ENCODE results near the gene TM2D3. TPM values are rescaled to one million over a fixed set of nuclear protein-coding genes. Genes with fewer than 3 reads are reported as not detected.

The TM2D3 gene
- total RNA-seq, 1 experiment from 2014 or later = 23.1 TPM

DNA sequence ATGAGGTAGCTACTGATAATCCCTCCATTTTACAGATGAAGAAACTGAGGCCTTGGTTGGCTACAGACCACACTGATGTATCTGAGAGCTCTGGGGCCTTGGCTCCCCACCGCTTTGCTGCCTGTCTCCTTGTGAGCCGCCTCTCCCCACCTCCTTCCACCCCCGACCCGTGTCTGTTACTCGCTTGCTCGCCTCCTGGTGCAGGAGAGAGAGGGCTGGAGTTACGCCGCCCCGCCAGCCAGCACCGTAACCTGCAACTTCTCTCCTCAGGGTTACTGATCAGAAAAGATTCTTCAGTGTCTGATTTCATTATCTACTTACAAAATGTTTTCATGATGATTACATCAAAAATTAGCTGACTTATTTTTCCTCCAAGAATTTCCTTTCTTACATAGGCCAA lies 34.1 kb downstream of the TM2D3 start:
- DNase-seq (ENCODE audit: low spot score) (no peak), ATAC-seq (no peak)
- H3K27ac Mint-ChIP-seq = no peak overlapping the region
- TF ChIP-seq ZNF671 (CRISPR knock-in tag; IDR thresholded peaks at IDR 0.05) (no peak), ZNF232 (CRISPR knock-in tag; IDR thresholded peaks at IDR 0.05) (no peak), ZBTB21 (CRISPR knock-in tag; IDR thresholded peaks at IDR 0.05; ENCODE audit: borderline replicate concordance) (no peak), CBFB (CRISPR knock-in tag; IDR thresholded peaks at IDR 0.05; ENCODE audit: low read depth) (no peak), RELA (CRISPR knock-in tag; IDR thresholded peaks at IDR 0.05; ENCODE audit: borderline replicate concordance) (no peak), SMAD3 (CRISPR knock-in tag; IDR thresholded peaks at IDR 0.05; ENCODE audit: borderline replicate concordance) (no peak), NR3C1 (CRISPR knock-in tag; conservative IDR thresholded peaks at IDR 0.05; ENCODE audit: low read depth) (no peak), TEAD1 (CRISPR knock-in tag; IDR thresholded peaks at IDR 0.05) (no peak), ZNF138 (CRISPR knock-in tag; conservative IDR thresholded peaks at IDR 0.05) (no peak), NR2C2 (CRISPR knock-in tag; IDR thresholded peaks at IDR 0.05) (no peak), RORB (CRISPR knock-in tag; IDR thresholded peaks at IDR 0.05) (no peak)
- TF ChIP-seq, protein P1, sequence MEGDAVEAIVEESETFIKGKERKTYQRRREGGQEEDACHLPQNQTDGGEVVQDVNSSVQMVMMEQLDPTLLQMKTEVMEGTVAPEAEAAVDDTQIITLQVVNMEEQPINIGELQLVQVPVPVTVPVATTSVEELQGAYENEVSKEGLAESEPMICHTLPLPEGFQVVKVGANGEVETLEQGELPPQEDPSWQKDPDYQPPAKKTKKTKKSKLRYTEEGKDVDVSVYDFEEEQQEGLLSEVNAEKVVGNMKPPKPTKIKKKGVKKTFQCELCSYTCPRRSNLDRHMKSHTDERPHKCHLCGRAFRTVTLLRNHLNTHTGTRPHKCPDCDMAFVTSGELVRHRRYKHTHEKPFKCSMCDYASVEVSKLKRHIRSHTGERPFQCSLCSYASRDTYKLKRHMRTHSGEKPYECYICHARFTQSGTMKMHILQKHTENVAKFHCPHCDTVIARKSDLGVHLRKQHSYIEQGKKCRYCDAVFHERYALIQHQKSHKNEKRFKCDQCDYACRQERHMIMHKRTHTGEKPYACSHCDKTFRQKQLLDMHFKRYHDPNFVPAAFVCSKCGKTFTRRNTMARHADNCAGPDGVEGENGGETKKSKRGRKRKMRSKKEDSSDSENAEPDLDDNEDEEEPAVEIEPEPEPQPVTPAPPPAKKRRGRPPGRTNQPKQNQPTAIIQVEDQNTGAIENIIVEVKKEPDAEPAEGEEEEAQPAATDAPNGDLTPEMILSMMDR (IDR thresholded peaks at IDR 0.05) = no peak
- TF ChIP-seq, protein P2, sequence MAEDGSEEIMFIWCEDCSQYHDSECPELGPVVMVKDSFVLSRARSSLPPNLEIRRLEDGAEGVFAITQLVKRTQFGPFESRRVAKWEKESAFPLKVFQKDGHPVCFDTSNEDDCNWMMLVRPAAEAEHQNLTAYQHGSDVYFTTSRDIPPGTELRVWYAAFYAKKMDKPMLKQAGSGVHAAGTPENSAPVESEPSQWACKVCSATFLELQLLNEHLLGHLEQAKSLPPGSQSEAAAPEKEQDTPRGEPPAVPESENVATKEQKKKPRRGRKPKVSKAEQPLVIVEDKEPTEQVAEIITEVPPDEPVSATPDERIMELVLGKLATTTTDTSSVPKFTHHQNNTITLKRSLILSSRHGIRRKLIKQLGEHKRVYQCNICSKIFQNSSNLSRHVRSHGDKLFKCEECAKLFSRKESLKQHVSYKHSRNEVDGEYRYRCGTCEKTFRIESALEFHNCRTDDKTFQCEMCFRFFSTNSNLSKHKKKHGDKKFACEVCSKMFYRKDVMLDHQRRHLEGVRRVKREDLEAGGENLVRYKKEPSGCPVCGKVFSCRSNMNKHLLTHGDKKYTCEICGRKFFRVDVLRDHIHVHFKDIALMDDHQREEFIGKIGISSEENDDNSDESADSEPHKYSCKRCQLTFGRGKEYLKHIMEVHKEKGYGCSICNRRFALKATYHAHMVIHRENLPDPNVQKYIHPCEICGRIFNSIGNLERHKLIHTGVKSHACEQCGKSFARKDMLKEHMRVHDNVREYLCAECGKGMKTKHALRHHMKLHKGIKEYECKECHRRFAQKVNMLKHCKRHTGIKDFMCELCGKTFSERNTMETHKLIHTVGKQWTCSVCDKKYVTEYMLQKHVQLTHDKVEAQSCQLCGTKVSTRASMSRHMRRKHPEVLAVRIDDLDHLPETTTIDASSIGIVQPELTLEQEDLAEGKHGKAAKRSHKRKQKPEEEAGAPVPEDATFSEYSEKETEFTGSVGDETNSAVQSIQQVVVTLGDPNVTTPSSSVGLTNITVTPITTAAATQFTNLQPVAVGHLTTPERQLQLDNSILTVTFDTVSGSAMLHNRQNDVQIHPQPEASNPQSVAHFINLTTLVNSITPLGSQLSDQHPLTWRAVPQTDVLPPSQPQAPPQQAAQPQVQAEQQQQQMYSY (CRISPR knock-in tag; IDR thresholded peaks at IDR 0.05) = no peak
- TF ChIP-seq, protein P3, sequence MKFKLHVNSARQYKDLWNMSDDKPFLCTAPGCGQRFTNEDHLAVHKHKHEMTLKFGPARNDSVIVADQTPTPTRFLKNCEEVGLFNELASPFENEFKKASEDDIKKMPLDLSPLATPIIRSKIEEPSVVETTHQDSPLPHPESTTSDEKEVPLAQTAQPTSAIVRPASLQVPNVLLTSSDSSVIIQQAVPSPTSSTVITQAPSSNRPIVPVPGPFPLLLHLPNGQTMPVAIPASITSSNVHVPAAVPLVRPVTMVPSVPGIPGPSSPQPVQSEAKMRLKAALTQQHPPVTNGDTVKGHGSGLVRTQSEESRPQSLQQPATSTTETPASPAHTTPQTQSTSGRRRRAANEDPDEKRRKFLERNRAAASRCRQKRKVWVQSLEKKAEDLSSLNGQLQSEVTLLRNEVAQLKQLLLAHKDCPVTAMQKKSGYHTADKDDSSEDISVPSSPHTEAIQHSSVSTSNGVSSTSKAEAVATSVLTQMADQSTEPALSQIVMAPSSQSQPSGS (CRISPR knock-in tag; IDR thresholded peaks at IDR 0.05; ENCODE audit: borderline replicate concordance, low read depth) = no peak
- TF ChIP-seq, protein P4, sequence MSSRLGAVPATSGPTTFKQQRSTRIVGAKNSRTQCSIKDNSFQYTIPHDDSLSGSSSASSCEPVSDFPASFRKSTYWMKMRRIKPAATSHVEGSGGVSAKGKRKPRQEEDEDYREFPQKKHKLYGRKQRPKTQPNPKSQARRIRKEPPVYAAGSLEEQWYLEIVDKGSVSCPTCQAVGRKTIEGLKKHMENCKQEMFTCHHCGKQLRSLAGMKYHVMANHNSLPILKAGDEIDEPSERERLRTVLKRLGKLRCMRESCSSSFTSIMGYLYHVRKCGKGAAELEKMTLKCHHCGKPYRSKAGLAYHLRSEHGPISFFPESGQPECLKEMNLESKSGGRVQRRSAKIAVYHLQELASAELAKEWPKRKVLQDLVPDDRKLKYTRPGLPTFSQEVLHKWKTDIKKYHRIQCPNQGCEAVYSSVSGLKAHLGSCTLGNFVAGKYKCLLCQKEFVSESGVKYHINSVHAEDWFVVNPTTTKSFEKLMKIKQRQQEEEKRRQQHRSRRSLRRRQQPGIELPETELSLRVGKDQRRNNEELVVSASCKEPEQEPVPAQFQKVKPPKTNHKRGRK (CRISPR knock-in tag; IDR thresholded peaks at IDR 0.05; ENCODE audit: borderline replicate concordance) = no peak
- H3K27me3 Mint-ChIP-seq (ENCODE audit: low read depth) = peaks cover 14% of the 10 kb centered on the region
- CTCF ChIA-PET = interaction anchor here (0.7 to 1.6 kb wide), 2 partner anchors 103 to 329 kb away, joined by 3 to 5 read pairs; no protein-coding TSS in a partner anchor
- peaks cover 35% of the 10 kb centered on the region for H3K4me1 Mint-ChIP-seq
- no peak overlapping the region for H3K4me3 Mint-ChIP-seq
- H3K9me3 Mint-ChIP-seq = peaks cover 7% of the 10 kb centered on the region
- POLR2A ChIA-PET = no interaction called here
- H3K36me3 Mint-ChIP-seq = peaks cover 4% of the 10 kb centered on the region

DNA sequence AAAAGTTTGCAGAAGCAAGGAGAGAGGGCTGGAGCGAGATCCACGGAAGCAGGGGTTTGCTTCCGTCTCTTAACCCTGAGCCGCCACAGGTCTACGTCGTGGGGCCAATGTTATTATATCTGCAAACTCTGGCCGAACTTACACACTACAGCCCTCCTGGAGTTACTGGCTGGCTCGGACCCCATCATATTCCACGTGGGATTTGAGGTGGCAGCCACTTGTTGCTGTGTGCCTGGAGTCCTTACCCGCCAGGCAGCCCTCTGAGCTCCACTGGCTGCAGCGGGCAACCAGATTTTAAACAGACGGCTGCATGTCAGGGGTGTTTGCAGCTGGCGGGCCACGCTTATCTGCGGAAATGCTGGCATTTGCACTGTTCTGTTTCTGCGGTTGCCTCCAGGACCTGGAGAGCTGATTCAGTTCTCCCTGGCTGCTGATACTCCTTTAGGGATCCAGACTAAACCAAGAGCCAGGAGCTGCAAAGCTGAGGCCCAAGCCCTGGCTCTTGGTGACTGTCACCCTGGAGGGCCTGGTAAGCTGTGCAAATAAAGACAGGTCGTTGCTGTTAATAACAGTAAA lies 34.7 kb downstream of the TM2D3 start:
- CTCF ChIA-PET = interaction anchor here (0.7 to 1.6 kb wide), 3 partner anchors 37 to 329 kb away, joined by 3 to 5 read pairs (median 3); no protein-coding TSS in a partner anchor
- peaks cover 35% of the 10 kb centered on the region for H3K4me1 Mint-ChIP-seq
- H3K27ac Mint-ChIP-seq = no peak overlapping the region; the same call in 1 of the 2 replicates
- H3K27me3 Mint-ChIP-seq (ENCODE audit: low read depth) = peaks cover 14% of the 10 kb centered on the region
- H3K4me3 Mint-ChIP-seq = no peak overlapping the region
- H3K36me3 Mint-ChIP-seq = peaks cover 2% of the 10 kb centered on the region; the same call in 1 of the 2 replicates
- peaks cover 2% of the 10 kb centered on the region for H3K9me3 Mint-ChIP-seq
- TF ChIP-seq ELF4 (CRISPR knock-in tag; IDR thresholded peaks at IDR 0.05; ENCODE audit: low read depth) = no peak
- TF ChIP-seq, protein P3 (CRISPR knock-in tag; IDR thresholded peaks at IDR 0.05; ENCODE audit: borderline replicate concordance, low read depth) = no peak
- DNase-seq (ENCODE audit: low spot score) (no peak), ATAC-seq (no peak)
- POLR2A ChIA-PET = no interaction called here

Data from WTC11 (cell line).